Fibroblast of lung (primary cell): Measurements from ENCODE around the gene TMEM52.

Experiments used
- EZH2 ChIP-seq: IDR thresholded peaks from 2 replicates; pipeline ENCODE4 v1.5.1; 2012; ENCODE audit warnings: low read length, control low read depth, mild to moderate bottlenecking; ENCODE audit errors: missing control alignments
- TF ChIP-seq, protein P1 (sequence below), 2 donors: IDR thresholded peaks in 1 of 2; conservative IDR thresholded peaks in 1 of 2; 1 replicate in 1 of 2; 2 replicates in 1 of 2; pipeline ENCODE4 v1.5.1; 2011 to 2012; ENCODE audit warnings: low read length in 2 of 2, control low read depth in 1 of 2, inconsistent platforms in 1 of 2, low read depth in 1 of 2, mild to moderate bottlenecking in 1 of 2

DNA sequence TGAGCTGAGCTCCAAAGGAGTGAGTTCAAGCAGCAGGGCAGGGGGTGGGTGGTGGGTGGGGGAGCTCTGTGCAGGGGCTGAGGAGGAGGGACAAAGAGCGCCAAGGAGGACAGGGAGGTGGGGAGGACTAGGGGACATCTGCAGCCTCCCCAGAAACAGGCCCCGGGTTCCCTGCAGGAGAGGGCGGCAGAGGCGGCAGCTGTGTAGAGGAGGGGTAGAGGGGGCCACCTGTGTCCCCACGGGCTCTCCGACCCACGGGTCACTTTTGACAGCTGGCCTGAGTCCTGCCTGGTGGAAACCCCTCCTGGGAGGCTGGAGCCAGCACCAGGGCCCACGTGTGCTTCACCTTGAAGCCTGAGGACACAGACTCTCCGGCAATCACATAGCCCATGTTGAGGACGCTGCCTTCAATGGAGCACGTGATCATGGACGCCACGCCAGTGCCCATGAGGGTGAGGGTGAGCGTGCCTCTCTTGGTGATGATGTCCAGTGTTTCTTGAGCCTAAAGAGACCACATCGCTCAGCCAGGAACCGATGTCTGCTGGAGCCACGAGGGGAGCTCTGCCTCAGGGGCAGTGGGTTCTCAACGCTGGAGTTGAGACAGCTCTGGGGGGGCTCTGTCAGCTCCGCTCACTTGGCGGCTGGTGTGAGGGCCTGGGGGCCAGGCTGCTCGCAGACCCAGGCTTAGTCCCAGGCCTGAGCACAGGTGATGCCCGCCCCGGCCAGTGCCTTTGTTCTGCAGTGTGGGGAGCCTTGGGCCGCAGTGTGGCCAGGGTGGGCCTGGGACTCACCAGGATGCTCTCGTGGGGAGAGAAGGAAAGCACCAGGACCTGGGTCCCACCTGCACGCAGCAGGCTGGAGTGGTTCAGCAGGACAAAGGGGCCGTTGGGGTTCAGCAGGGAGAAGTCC is 6.6 kb upstream of the TMEM52 start:
- TF ChIP-seq EZH2, result no peak
- TF ChIP-seq, protein P1, sequence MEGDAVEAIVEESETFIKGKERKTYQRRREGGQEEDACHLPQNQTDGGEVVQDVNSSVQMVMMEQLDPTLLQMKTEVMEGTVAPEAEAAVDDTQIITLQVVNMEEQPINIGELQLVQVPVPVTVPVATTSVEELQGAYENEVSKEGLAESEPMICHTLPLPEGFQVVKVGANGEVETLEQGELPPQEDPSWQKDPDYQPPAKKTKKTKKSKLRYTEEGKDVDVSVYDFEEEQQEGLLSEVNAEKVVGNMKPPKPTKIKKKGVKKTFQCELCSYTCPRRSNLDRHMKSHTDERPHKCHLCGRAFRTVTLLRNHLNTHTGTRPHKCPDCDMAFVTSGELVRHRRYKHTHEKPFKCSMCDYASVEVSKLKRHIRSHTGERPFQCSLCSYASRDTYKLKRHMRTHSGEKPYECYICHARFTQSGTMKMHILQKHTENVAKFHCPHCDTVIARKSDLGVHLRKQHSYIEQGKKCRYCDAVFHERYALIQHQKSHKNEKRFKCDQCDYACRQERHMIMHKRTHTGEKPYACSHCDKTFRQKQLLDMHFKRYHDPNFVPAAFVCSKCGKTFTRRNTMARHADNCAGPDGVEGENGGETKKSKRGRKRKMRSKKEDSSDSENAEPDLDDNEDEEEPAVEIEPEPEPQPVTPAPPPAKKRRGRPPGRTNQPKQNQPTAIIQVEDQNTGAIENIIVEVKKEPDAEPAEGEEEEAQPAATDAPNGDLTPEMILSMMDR (conservative IDR thresholded peaks at IDR 0.05 in 1 of 2, IDR thresholded peaks at IDR 0.05 in 1 of 2; ENCODE audit: low read depth in 1 of 2, low read length in 2 of 2), result no peak
